MM.1S (cell line): ENCODE results near the gene OSBPL2.

ENCODE experiments used
- DNase-seq: peaks from one replicate; pipeline ENCODE4 v3.0.0-alpha.2; 2015
- H2AFZ ChIP-seq: fragments of 300-600 bp; sonication (generic); 2 replicates; pipeline ENCODE4 v1.6.0; 2016; ENCODE audit warnings: antibody characterized with exemption, low read length
- H3F3A ChIP-seq: fragments of 300-600 bp; sonication (generic); 2 replicates; pipeline ENCODE4 v1.6.1; 2016; ENCODE audit warnings: mild to moderate bottlenecking, antibody characterized with exemption, low read length, moderate library complexity, mixed read lengths; ENCODE audit not compliant: insufficient read depth
- H3K27ac ChIP-seq: fragments of 300-600 bp; sonication (generic); 2 replicates; pipeline ENCODE4 v1.5.1; 2016; ENCODE audit warnings: mild to moderate bottlenecking, low read length
- H3K27me3 ChIP-seq: fragments of 300-600 bp; sonication (generic); replicated peaks from 2 replicates; pipeline ENCODE4 v1.6.0; 2016; ENCODE audit warnings: low read length; ENCODE audit not compliant: insufficient read depth
- H3K36me3 ChIP-seq: fragments of 300-600 bp; sonication (generic); replicated peaks from 2 replicates; pipeline ENCODE4 v1.6.1; 2016; ENCODE audit warnings: mild to moderate bottlenecking, low read length, mixed read lengths; ENCODE audit not compliant: insufficient read depth
- H3K4me1 ChIP-seq: fragments of 300-600 bp; sonication (generic); 2 replicates; pipeline ENCODE4 v1.6.1; 2016; ENCODE audit warnings: low read length, mixed read lengths
- H3K4me2 ChIP-seq: fragments of 300-600 bp; sonication (generic); 2 replicates; pipeline ENCODE4 v1.6.0; 2016; ENCODE audit warnings: low read depth, low read length
- H3K4me3 ChIP-seq: fragments of 300-600 bp; sonication (generic); 2 replicates; pipeline ENCODE4 v1.5.1; 2016; ENCODE audit warnings: low read length, mixed read lengths
- H3K79me2 ChIP-seq: fragments of 300-600 bp; sonication (generic); 2 replicates; pipeline ENCODE4 v1.6.1; 2016; ENCODE audit warnings: mixed run types, low read length, mixed read lengths
- H3K9ac ChIP-seq: fragments of 300-600 bp; sonication (generic); 2 replicates; pipeline ENCODE4 v1.6.1; 2016; ENCODE audit warnings: low read length, mixed read lengths
- H3K9me2 ChIP-seq: fragments of 300-600 bp; sonication (generic); replicated peaks from 2 replicates; pipeline ENCODE4 v1.6.1; 2016; ENCODE audit warnings: mild to moderate bottlenecking, low read length, mixed read lengths; ENCODE audit not compliant: insufficient read depth
- H3K9me3 ChIP-seq: fragments of 300-600 bp; sonication (generic); replicated peaks from 2 replicates; pipeline ENCODE4 v1.6.1; 2016; ENCODE audit warnings: mild to moderate bottlenecking, low read length, mixed read lengths; ENCODE audit not compliant: insufficient read depth
- H4K20me1 ChIP-seq: fragments of 300-600 bp; sonication (generic); 2 replicates; pipeline ENCODE4 v1.6.1; 2016; ENCODE audit warnings: mild to moderate bottlenecking, low read length, moderate library complexity, mixed read lengths; ENCODE audit not compliant: insufficient read depth
- EZH2 ChIP-seq: fragments of 300-600 bp; sonication (generic); optimal IDR thresholded peaks from 2 replicates; pipeline ENCODE3; 2017; ENCODE audit warnings: low read depth, mild to moderate bottlenecking, antibody characterized with exemption, low read length, mixed read lengths
- EZH2phosphoT487 ChIP-seq: fragments of 300-600 bp; sonication (generic); IDR thresholded peaks from 2 replicates; pipeline ENCODE4 v1.6.1; 2018; ENCODE audit warnings: antibody characterized with exemption, low read length
- TF ChIP-seq, protein P1 (sequence below): fragments of 300-600 bp; sonication (generic); IDR thresholded peaks from 2 replicates; pipeline ENCODE4 v1.5.1; 2016; ENCODE audit warnings: antibody characterized with exemption, low read length, mixed read lengths

The OSBPL2 gene

GRCh38 chr20:62266851-62267250 is 28.5 kb downstream of the OSBPL2 start:
- H3K36me3 ChIP-seq = no peaks in the 10 kb centered on the region
- no peaks in the 10 kb centered on the region for H3K79me2 ChIP-seq
- H3K27me3 ChIP-seq = no peaks in the 10 kb centered on the region
- TF ChIP-seq, protein P1, sequence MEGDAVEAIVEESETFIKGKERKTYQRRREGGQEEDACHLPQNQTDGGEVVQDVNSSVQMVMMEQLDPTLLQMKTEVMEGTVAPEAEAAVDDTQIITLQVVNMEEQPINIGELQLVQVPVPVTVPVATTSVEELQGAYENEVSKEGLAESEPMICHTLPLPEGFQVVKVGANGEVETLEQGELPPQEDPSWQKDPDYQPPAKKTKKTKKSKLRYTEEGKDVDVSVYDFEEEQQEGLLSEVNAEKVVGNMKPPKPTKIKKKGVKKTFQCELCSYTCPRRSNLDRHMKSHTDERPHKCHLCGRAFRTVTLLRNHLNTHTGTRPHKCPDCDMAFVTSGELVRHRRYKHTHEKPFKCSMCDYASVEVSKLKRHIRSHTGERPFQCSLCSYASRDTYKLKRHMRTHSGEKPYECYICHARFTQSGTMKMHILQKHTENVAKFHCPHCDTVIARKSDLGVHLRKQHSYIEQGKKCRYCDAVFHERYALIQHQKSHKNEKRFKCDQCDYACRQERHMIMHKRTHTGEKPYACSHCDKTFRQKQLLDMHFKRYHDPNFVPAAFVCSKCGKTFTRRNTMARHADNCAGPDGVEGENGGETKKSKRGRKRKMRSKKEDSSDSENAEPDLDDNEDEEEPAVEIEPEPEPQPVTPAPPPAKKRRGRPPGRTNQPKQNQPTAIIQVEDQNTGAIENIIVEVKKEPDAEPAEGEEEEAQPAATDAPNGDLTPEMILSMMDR = no peak
- TF ChIP-seq EZH2phosphoT487 (no peak), EZH2 (no peak)
- H3K4me2 ChIP-seq = no peak overlapping the region
- DNase-seq = no peak
- H2AFZ ChIP-seq = no peak overlapping the region
- no peaks in the 10 kb centered on the region for H3K4me1 ChIP-seq
- no peaks in the 10 kb centered on the region for H3F3A ChIP-seq
- H3K27ac ChIP-seq = no peak overlapping the region
- no peaks in the 10 kb centered on the region for H4K20me1 ChIP-seq
- H3K4me3 ChIP-seq = no peak overlapping the region
- H3K9me2 ChIP-seq = no peaks in the 10 kb centered on the region
- no peaks in the 10 kb centered on the region for H3K9me3 ChIP-seq
- H3K9ac ChIP-seq = no peak overlapping the region

GRCh38 chr20:62267543-62267942 is 29.2 kb downstream of the OSBPL2 start:
- no peak overlapping the region for H3K4me3 ChIP-seq
- H3K9ac ChIP-seq = no peak overlapping the region
- H4K20me1 ChIP-seq = no peaks in the 10 kb centered on the region
- TF ChIP-seq, protein P1 = no peak
- TF ChIP-seq EZH2phosphoT487 (no peak), EZH2 (no peak)
- no peaks in the 10 kb centered on the region for H3K79me2 ChIP-seq
- no peak for DNase-seq
- H3K9me2 ChIP-seq = no peaks in the 10 kb centered on the region
- no peaks in the 10 kb centered on the region for H3F3A ChIP-seq
- no peaks in the 10 kb centered on the region for H3K27me3 ChIP-seq
- no peaks in the 10 kb centered on the region for H3K9me3 ChIP-seq
- no peaks in the 10 kb centered on the region for H3K36me3 ChIP-seq
- no peak overlapping the region for H3K4me2 ChIP-seq
- H3K4me1 ChIP-seq = no peaks in the 10 kb centered on the region
- H3K27ac ChIP-seq = no peak overlapping the region
- H2AFZ ChIP-seq = no peak overlapping the region

DNA sequence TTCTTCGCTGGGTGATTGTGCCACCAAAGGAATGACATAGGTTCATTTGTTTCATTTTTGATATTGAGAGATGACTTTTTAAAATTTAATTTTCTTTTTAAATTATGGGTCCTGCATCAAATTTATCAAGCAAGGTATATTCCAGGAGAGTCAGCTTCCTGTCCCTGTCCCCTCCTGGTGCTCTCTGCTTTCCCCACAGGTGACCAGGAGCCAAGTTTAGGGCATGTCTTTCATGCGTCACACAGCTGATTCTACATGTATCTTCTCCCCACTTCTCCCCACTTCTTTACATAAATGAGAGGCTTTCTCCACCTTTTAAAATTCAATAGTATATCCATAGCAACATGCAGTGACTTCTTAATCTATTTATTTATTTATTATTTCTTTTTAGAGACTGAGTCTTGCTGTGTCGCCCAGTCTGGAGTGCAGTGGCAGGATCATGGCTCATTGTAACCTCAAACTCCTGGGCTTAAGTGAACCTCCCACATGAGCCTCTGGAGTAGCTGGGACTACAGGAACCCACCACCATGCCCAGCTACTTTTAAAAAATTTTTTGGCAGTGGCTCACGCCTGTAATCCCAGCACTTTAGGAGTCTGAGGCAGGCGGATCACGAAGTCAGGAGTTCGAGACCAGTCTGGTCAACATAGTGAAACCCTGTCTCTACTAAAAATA is 30.0 kb downstream of the OSBPL2 start:
- DNase-seq = no peak
- Histone ChIP-seq H3K9me2 (no peaks in the 10 kb centered on the region), H3K9me3 (no peaks in the 10 kb centered on the region), H3K4me2 (no peak overlapping the region), H3K79me2 (no peaks in the 10 kb centered on the region), H2AFZ (no peak overlapping the region), H3K4me1 (no peaks in the 10 kb centered on the region), H3K4me3 (no peak overlapping the region), H3K9ac (no peak overlapping the region), H3K27me3 (no peaks in the 10 kb centered on the region), H3K27ac (no peak overlapping the region), H4K20me1 (no peaks in the 10 kb centered on the region), H3F3A (no peaks in the 10 kb centered on the region), H3K36me3 (no peaks in the 10 kb centered on the region)
- TF ChIP-seq EZH2phosphoT487 = no peak
- TF ChIP-seq, protein P1 = no peak
- TF ChIP-seq EZH2 = no peak
